ENCODE results near the gene PRAC2.

Gene PRAC2

GRCh38 chr17:48734333-48735061 lies 11.5 kb downstream of the PRAC2 start:
- no peak for DNase-seq

- DNase-seq, result no peak
Observed at GRCh38 chr17:48735062-48735351, 12.0 kb downstream of the PRAC2 start.

- DNase-seq, result no peak
Observed at GRCh38 chr17:48737330-48738043, 14.5 kb downstream of the PRAC2 start.

GRCh38 chr17:48738424-48738802 lies 15.4 kb downstream of the PRAC2 start:
- DNase-seq, result no peak

- DNase-seq, result no peak
Observed at GRCh38 chr17:48738803-48739526, 16.0 kb downstream of the PRAC2 start.

- DNase-seq, result no peak
Observed at GRCh38 chr17:48740537-48740936, 17.6 kb downstream of the PRAC2 start.

GRCh38 chr17:48745381-48746275 lies 22.6 kb downstream of the PRAC2 start:
- DNase-seq, result no peak

GRCh38 chr17:48746916-48747444 lies 24.0 kb downstream of the PRAC2 start:
- DNase-seq, result no peak

GRCh38 chr17:48747445-48748363 lies 24.7 kb downstream of the PRAC2 start:
- no peak for DNase-seq

- no peak for DNase-seq
Observed at GRCh38 chr17:48748718-48749566, 26.0 kb downstream of the PRAC2 start.

GRCh38 chr17:48749621-48750553 lies 26.9 kb downstream of the PRAC2 start:
- DNase-seq, result no peak

GRCh38 chr17:48751172-48751571 lies 28.2 kb downstream of the PRAC2 start:
- DNase-seq, result no peak

GRCh38 chr17:48751733-48752398 lies 28.9 kb downstream of the PRAC2 start:
- DNase-seq, result no peak

- no peak for DNase-seq
Observed at GRCh38 chr17:48752399-48753288, 29.7 kb downstream of the PRAC2 start.

- DNase-seq, result no peak
Observed at GRCh38 chr17:48753794-48754499, 31.0 kb downstream of the PRAC2 start.

- DNase-seq, result no peak
Observed at GRCh38 chr17:48754500-48755261, 31.7 kb downstream of the PRAC2 start.

Data from fibroblast of skin of back (primary cell).